ENCODE measurements around the gene ELSPBP1.

ELSPBP1 gene

GRCh38 chr19:47998800-47999199 lies 4.4 kb downstream of the ELSPBP1 start:
- TF ChIP-seq, protein P1, sequence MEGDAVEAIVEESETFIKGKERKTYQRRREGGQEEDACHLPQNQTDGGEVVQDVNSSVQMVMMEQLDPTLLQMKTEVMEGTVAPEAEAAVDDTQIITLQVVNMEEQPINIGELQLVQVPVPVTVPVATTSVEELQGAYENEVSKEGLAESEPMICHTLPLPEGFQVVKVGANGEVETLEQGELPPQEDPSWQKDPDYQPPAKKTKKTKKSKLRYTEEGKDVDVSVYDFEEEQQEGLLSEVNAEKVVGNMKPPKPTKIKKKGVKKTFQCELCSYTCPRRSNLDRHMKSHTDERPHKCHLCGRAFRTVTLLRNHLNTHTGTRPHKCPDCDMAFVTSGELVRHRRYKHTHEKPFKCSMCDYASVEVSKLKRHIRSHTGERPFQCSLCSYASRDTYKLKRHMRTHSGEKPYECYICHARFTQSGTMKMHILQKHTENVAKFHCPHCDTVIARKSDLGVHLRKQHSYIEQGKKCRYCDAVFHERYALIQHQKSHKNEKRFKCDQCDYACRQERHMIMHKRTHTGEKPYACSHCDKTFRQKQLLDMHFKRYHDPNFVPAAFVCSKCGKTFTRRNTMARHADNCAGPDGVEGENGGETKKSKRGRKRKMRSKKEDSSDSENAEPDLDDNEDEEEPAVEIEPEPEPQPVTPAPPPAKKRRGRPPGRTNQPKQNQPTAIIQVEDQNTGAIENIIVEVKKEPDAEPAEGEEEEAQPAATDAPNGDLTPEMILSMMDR (IDR thresholded peaks at IDR 0.05; ENCODE audit: extremely low read depth, insufficient read depth, missing control alignments): no peak
- in situ Hi-C loops (cut with MboI; ENCODE audit: low pct_unique_long_range_greater_than_20kb, low sequenced_read_pairs, unreplicated experiment): no loop called here
- DNase-seq (ENCODE audit: low spot score): no peak

DNA sequence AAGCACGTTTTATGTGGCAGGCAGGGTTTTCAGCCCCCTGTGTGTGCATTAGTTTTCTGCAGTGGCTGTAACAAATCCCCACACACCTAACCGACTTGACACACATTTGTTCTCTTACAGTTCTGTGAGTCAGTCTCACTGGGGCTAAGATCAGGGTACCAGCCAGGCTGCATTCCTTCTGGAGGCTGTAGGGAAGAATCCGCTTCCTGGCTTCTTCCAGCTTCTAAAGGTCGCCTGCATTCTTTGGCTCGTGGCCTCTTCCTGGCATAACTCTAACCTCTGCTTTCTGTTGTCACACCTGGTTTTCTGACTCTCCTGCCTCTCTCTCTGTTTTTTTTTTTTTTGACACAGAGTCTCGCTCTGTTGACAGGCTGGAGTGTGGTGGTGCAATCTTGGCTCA lies 6.4 kb downstream of the ELSPBP1 start:
- DNase-seq (ENCODE audit: low spot score): no peak
- TF ChIP-seq, protein P1 (IDR thresholded peaks at IDR 0.05; ENCODE audit: extremely low read depth, insufficient read depth, missing control alignments): no peak
- in situ Hi-C loops (cut with MboI; ENCODE audit: low pct_unique_long_range_greater_than_20kb, low sequenced_read_pairs, unreplicated experiment): no loop called here

- TF ChIP-seq, protein P1 (IDR thresholded peaks at IDR 0.05; ENCODE audit: extremely low read depth, insufficient read depth, missing control alignments): no peak
- in situ Hi-C loops (cut with MboI; ENCODE audit: low pct_unique_long_range_greater_than_20kb, low sequenced_read_pairs, unreplicated experiment): no loop called here
- DNase-seq (ENCODE audit: low spot score): no peak
Observed at GRCh38 chr19:48004236-48004635, 9.8 kb downstream of the ELSPBP1 start.

GRCh38 chr19:48006762-48007161 lies 12.3 kb downstream of the ELSPBP1 start:
- no peak for DNase-seq (ENCODE audit: low spot score)
- TF ChIP-seq, protein P1 (IDR thresholded peaks at IDR 0.05; ENCODE audit: extremely low read depth, insufficient read depth, missing control alignments): peak; percentile 2
- in situ Hi-C loops (cut with MboI; ENCODE audit: low pct_unique_long_range_greater_than_20kb, low sequenced_read_pairs, unreplicated experiment): no loop called here

DNA sequence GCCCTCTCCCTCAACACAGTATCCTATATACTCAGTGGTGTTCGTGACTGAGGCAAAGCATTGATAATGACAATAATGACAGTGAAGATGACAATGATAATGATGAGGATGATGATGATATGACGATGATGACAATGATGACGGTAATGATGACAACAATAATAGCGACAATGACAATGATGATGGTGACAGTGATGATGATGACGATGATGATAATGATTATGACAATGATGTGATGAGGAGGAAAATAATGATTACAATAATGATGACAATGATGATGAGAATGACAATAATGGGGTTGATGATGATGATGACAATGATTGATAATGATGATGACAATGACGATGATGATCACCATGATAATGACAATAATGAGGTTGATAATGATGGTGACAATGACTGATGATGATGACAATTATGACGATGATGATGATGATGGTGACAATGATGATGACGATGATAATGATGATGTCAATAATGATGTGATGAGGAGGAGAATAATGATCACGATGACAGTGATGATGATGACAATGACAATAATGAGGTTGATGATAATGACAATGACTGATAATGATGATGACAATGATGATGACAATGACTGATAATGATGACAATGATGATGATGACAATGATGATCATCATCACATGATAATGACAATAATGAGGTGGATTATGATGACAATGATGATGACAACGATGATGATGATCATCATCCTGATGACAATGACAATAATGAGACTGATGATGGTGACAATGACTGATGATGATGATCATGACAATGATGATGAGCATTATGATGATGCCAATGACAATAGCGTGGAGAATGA lies 16.7 kb downstream of the ELSPBP1 start:
- TF ChIP-seq, protein P1 (IDR thresholded peaks at IDR 0.05; ENCODE audit: extremely low read depth, insufficient read depth, missing control alignments): no peak
- DNase-seq (ENCODE audit: low spot score): no peak
- in situ Hi-C loops (cut with MboI; ENCODE audit: low pct_unique_long_range_greater_than_20kb, low sequenced_read_pairs, unreplicated experiment): no loop called here

DNA sequence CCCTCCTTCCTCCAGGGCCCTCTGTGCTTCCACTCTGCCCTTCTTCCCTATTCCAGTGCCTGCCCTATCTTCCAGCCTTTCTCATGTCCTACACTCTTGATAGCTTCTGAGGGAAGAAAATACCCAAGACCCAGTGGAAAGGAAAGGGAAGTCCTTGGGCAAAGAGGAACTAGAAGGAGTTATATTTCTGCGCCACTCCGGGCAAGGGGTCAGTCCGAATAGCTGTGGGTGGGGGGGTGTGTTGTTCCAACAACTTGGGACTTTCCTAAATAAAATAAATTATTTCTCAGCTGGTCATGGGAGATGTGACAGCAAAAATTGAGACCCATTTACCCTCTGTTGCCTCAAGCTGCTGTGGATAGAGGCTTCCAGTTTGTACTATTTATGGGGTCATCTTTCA lies 26.3 kb downstream of the ELSPBP1 start:
- in situ Hi-C loops (cut with MboI; ENCODE audit: low pct_unique_long_range_greater_than_20kb, low sequenced_read_pairs, unreplicated experiment): no loop called here
- TF ChIP-seq, protein P1 (IDR thresholded peaks at IDR 0.05; ENCODE audit: extremely low read depth, insufficient read depth, missing control alignments): no peak
- DNase-seq (ENCODE audit: low spot score): no peak

Measured in GM13977 (cell line).